HepG2 (cell line): ENCODE results near the gene GFRA1. TPM values are rescaled to one million over a fixed set of nuclear protein-coding genes. Genes with fewer than 3 reads are reported as not detected.

Experiments
- ATAC-seq: fragments of 200-7000 bp; cut with Tn5 transposase; 3 replicates; pipeline ENCODE4 v1.9.1; 2020; ENCODE audit warnings: mild to moderate bottlenecking, moderate library complexity
- BruUV-seq: library from RNA; stranded (reverse); fragments of 400-500 nt; replicated peaks from 2 replicates; lab custom pipeline; 2021; lab: Mats Ljungman, UMichigan
- CTCF ChIA-PET: fragments of 300-600 bp; formaldehyde crosslinking; extraction: SDS; loops from one replicate; lab custom pipeline; 2021; ENCODE audit warnings: low total read pairs, inconsistent platforms, low intra/inter-chr PET ratio; lab: Yijun Ruan, JAX
- POLR2A ChIA-PET: fragments of 350-600 bp; sonication (Branson Sonifier 250); formaldehyde crosslinking; loops from one replicate; lab custom pipeline; 2020; ENCODE audit warnings: antibody characterized with exemption, inconsistent platforms; lab: Yijun Ruan, JAX
- DNase-seq: peaks from one replicate; pipeline ENCODE4 v3.0.0-alpha.2; 2015; ENCODE audit warnings: low spot score
- FAIRE-seq: peaks from 3 replicates; lab custom pipeline; 2011; peaks lifted over from hg19 to GRCh38; lab: Jason Lieb, UNC
- H2AFZ ChIP-seq: one replicate; pipeline ENCODE4 v1.6.1; 2011; ENCODE audit warnings: low read length, inconsistent platforms
- H3K27ac ChIP-seq: fragments of 300-600 bp; 3 replicates; pipeline ENCODE4 v1.8.0; 2011; ENCODE audit warnings: mixed run types, mild to moderate bottlenecking, mixed read lengths, low read length, inconsistent platforms; ENCODE audit not compliant: insufficient read depth; ENCODE audit errors: extremely low read length
- H3K27me3 ChIP-seq, 2 experiments: fragments of 200-600 bp in 1 of 2; 2 replicates in 1 of 2; 3 replicates in 1 of 2; pipeline versions ENCODE4 v1.6.0 to v1.8.0; 2011; ENCODE audit warnings: low read length in 2 of 2, mild to moderate bottlenecking in 2 of 2, moderate library complexity in 2 of 2, inconsistent platforms in 1 of 2; ENCODE audit not compliant: insufficient read depth in 2 of 2, control insufficient read depth in 1 of 2
- H3K36me3 ChIP-seq, 2 experiments: fragments of 200-600 bp in 1 of 2; replicated peaks in 1 of 2; 2 replicates in 1 of 2; 3 replicates in 1 of 2; pipeline versions ENCODE4 v1.5.1 to v1.8.0; 2011; ENCODE audit warnings: low read length in 2 of 2, inconsistent platforms in 1 of 2; ENCODE audit not compliant: insufficient read depth in 2 of 2, control insufficient read depth in 1 of 2
- H3K4me1 ChIP-seq: 2 replicates; pipeline ENCODE4 v1.5.1; 2012; ENCODE audit warnings: low read length, inconsistent platforms; ENCODE audit not compliant: insufficient read depth
- H3K4me2 ChIP-seq: 2 replicates; pipeline ENCODE4 v1.6.0; 2011; ENCODE audit warnings: low read depth, low read length, inconsistent platforms
- H3K4me3 ChIP-seq, 3 experiments: fragments of 200-600 bp in 1 of 3; sonication (generic), shearing (Covaris generic) in 1 of 3; replicated peaks in 1 of 3; 2 replicates each; pipeline ENCODE4 v1.5.1; 2011 to 2016; ENCODE audit warnings: low read length in 3 of 3, inconsistent platforms in 2 of 3, low read depth in 2 of 3, mild to moderate bottlenecking in 2 of 3, control low read depth in 1 of 3, mixed read lengths in 1 of 3; ENCODE audit not compliant: insufficient read depth in 1 of 3
- H3K79me2 ChIP-seq: one replicate; pipeline ENCODE4 v1.6.1; 2011; ENCODE audit warnings: low read length, inconsistent platforms; ENCODE audit not compliant: insufficient read depth
- H3K9ac ChIP-seq: 2 replicates; pipeline ENCODE4 v1.6.0; 2011; ENCODE audit warnings: mild to moderate bottlenecking, low read depth, low read length, inconsistent platforms; ENCODE audit not compliant: insufficient read depth
- H3K9me3 ChIP-seq: 2 replicates; pipeline ENCODE4 v1.5.1; 2012; ENCODE audit warnings: mild to moderate bottlenecking, low read length
- H4K20me1 ChIP-seq: 2 replicates; pipeline ENCODE4 v1.6.0; 2011; ENCODE audit warnings: inconsistent platforms, mild to moderate bottlenecking, low read length, moderate library complexity; ENCODE audit not compliant: insufficient read depth
- PHF20 ChIP-seq: sonication (generic); formaldehyde crosslinking; IDR thresholded peaks from 2 replicates; pipeline ENCODE4 v1.5.0; 2020; ENCODE audit warnings: mild to moderate bottlenecking, missing genetic modification reagents
- SIN3A ChIP-seq: IDR thresholded peaks from 2 replicates; pipeline ENCODE4 v1.6.1; 2011; ENCODE audit warnings: low read depth, mild to moderate bottlenecking, control low read depth, low read length, borderline replicate concordance
- SRSF9 ChIP-seq: fragments of 200-400 bp; formaldehyde crosslinking; IDR thresholded peaks from 2 replicates; pipeline ENCODE4 v1.6.1; 2018; ENCODE audit warnings: borderline replicate concordance, mild to moderate bottlenecking, low read depth, low read length; ENCODE audit not compliant: insufficient read depth, poor library complexity, severe bottlenecking
- TCF7 ChIP-seq: sonication (generic); IDR thresholded peaks from 2 replicates; pipeline ENCODE4 v1.6.1; 2016; ENCODE audit warnings: antibody characterized with exemption, low read depth
- ZBTB7A ChIP-seq: sonication (generic); formaldehyde crosslinking; IDR thresholded peaks from 2 replicates; pipeline ENCODE4 v1.8.0; 2022; ENCODE audit warnings: mild to moderate bottlenecking, missing genetic modification reagents
- ZBTB7B ChIP-seq: sonication (generic); formaldehyde crosslinking; IDR thresholded peaks from 2 replicates; pipeline ENCODE4 v1.4.0; 2020; ENCODE audit warnings: missing genetic modification reagents
- ZNF7 ChIP-seq: IDR thresholded peaks from 2 replicates; pipeline ENCODE4 v1.6.1; 2016; ENCODE audit warnings: missing biosample characterization, missing genetic modification reagents
- WGBS: methylation state at CpG from one replicate; pipeline ENCODE4 v1.1.6; 2017; ENCODE audit warnings: low lambda C conversion rate; 5-methylcytosine and 5-hydroxymethylcytosine counted together
- in situ Hi-C: cut with HindIII; loops from 2 replicates; pipeline ENCODE4 v1.10.0; 2017; ENCODE audit warnings: low pct_unique_long_range_greater_than_20kb; ENCODE audit not compliant: extremely low pct_ligation_motif_present
- intact Hi-C: fragments of 100-400 bp; cut with micrococcal nuclease; formaldehyde crosslinking; loops from one replicate; pipeline ENCODE4 v1.10.0; 2022; ENCODE audit not compliant: unreplicated experiment
- polyA plus RNA-seq, 8 experiments: library from polyadenylated mRNA; depleted of rRNA in 3 of 8; stranded (reverse) in 7 of 8; unstranded in 1 of 8; fragments of >200 nt; fragmentation: Illumina TruSeq in 4 of 8; extraction: Trizol in 4 of 8; gene quantifications; 2 replicates each; pipeline versions ENCODE4 v1.2.1 to v1.2.3, GENCODE V29; 2011 to 2016; ENCODE audit warnings: low read depth in 4 of 8, missing spikeins in 1 of 8, mixed read lengths in 1 of 8; ENCODE audit not compliant: insufficient read depth in 1 of 8
- total RNA-seq, 5 experiments: library from RNA; depleted of rRNA; stranded (reverse); fragments of >200 nt; fragmentation: Illumina TruSeq; extraction: Trizol; gene quantifications; 2 replicates each; pipeline ENCODE4 v1.2.3, GENCODE V29; 2016; ENCODE audit warnings: low read depth in 1 of 5
- TF ChIP-seq, protein P1 (sequence below): IDR thresholded peaks from 2 replicates; pipeline ENCODE4 v1.4.0; 2020; ENCODE audit warnings: mild to moderate bottlenecking, missing genetic modification reagents
- TF ChIP-seq, protein P2 (sequence below): sonication (generic); formaldehyde crosslinking; IDR thresholded peaks from 2 replicates; pipeline ENCODE4 v1.5.0; 2020; ENCODE audit warnings: missing genetic modification reagents
- TF ChIP-seq, protein P3 (sequence below): IDR thresholded peaks from 2 replicates; pipeline ENCODE4 v1.6.1; 2016; ENCODE audit warnings: low read depth
- TF ChIP-seq, protein P4 (sequence below), 2 experiments: sonication (generic) in 1 of 2; formaldehyde crosslinking in 1 of 2; IDR thresholded peaks; 2 replicates each; pipeline versions ENCODE4 v1.6.1 to v1.9.0; 2014 to 2022; ENCODE audit warnings: antibody characterized with exemption in 1 of 2, borderline replicate concordance in 1 of 2, inconsistent platforms in 1 of 2, low read depth in 1 of 2, missing genetic modification reagents in 1 of 2

The GFRA1 gene
- total and polyA plus RNA-seq, 2 of the 13 experiments (the other 11 are each of a cell fraction or from before 2014, with no cell fraction given) = not detected

DNA sequence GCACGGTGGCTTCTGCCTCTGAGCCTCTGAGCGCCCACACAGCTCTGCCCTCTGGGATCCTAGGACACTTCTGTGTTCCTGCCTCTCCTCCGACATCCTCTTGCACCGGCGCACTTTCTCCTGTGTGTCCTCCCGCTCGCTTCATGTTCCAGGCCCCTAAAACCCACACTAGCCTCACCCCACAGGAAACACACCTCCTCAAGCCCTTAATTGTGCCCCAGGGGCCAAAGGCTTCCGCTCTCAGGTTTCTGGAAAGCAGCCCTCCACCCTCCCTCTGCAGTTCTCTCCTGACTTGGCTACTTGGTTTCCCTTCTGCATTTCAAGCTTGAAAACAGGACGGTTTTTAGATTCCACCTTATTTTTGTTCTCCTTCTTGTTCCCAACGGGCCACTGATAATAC lies 7.3 kb downstream of the GFRA1 start:
- FAIRE-seq (no peak), DNase-seq (no peak), ATAC-seq (no peak)
- no peak overlapping the region for H3K4me3 ChIP-seq
- in situ Hi-C loops = no loop called here
- H3K79me2 ChIP-seq = no peaks in the 10 kb centered on the region
- no TSS peak for BruUV-seq
- H3K36me3 ChIP-seq = no peaks in the 10 kb centered on the region
- ChIA-PET CTCF (no interaction called here), POLR2A (no interaction called here)
- intact Hi-C loops = no loop called here
- H4K20me1 ChIP-seq = no peaks in the 10 kb centered on the region
- WGBS = 18% methylated on average over 10 of the region's 10 CpGs
- 0 out of 5 replicates have a peak, but pooled peaks cover 0 to 2% of the 10 kb centered on the region in 2 experiments for H3K27me3 ChIP-seq
- no peak overlapping the region for H2AFZ ChIP-seq
- no peak overlapping the region for H3K9ac ChIP-seq
- TF ChIP-seq, protein P1, sequence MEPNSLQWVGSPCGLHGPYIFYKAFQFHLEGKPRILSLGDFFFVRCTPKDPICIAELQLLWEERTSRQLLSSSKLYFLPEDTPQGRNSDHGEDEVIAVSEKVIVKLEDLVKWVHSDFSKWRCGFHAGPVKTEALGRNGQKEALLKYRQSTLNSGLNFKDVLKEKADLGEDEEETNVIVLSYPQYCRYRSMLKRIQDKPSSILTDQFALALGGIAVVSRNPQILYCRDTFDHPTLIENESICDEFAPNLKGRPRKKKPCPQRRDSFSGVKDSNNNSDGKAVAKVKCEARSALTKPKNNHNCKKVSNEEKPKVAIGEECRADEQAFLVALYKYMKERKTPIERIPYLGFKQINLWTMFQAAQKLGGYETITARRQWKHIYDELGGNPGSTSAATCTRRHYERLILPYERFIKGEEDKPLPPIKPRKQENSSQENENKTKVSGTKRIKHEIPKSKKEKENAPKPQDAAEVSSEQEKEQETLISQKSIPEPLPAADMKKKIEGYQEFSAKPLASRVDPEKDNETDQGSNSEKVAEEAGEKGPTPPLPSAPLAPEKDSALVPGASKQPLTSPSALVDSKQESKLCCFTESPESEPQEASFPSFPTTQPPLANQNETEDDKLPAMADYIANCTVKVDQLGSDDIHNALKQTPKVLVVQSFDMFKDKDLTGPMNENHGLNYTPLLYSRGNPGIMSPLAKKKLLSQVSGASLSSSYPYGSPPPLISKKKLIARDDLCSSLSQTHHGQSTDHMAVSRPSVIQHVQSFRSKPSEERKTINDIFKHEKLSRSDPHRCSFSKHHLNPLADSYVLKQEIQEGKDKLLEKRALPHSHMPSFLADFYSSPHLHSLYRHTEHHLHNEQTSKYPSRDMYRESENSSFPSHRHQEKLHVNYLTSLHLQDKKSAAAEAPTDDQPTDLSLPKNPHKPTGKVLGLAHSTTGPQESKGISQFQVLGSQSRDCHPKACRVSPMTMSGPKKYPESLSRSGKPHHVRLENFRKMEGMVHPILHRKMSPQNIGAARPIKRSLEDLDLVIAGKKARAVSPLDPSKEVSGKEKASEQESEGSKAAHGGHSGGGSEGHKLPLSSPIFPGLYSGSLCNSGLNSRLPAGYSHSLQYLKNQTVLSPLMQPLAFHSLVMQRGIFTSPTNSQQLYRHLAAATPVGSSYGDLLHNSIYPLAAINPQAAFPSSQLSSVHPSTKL = no peak
- TF ChIP-seq, protein P2, sequence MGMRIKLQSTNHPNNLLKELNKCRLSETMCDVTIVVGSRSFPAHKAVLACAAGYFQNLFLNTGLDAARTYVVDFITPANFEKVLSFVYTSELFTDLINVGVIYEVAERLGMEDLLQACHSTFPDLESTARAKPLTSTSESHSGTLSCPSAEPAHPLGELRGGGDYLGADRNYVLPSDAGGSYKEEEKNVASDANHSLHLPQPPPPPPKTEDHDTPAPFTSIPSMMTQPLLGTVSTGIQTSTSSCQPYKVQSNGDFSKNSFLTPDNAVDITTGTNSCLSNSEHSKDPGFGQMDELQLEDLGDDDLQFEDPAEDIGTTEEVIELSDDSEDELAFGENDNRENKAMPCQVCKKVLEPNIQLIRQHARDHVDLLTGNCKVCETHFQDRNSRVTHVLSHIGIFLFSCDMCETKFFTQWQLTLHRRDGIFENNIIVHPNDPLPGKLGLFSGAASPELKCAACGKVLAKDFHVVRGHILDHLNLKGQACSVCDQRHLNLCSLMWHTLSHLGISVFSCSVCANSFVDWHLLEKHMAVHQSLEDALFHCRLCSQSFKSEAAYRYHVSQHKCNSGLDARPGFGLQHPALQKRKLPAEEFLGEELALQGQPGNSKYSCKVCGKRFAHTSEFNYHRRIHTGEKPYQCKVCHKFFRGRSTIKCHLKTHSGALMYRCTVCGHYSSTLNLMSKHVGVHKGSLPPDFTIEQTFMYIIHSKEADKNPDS (CRISPR knock-in tag) = no peak
- TF ChIP-seq SIN3A (no peak), PHF20 (CRISPR knock-in tag) (no peak), ZBTB7B (no peak), ZBTB7A (CRISPR knock-in tag) (no peak), ZNF7 (no peak), SRSF9 (no peak), TCF7 (no peak)
- TF ChIP-seq, protein P3, sequence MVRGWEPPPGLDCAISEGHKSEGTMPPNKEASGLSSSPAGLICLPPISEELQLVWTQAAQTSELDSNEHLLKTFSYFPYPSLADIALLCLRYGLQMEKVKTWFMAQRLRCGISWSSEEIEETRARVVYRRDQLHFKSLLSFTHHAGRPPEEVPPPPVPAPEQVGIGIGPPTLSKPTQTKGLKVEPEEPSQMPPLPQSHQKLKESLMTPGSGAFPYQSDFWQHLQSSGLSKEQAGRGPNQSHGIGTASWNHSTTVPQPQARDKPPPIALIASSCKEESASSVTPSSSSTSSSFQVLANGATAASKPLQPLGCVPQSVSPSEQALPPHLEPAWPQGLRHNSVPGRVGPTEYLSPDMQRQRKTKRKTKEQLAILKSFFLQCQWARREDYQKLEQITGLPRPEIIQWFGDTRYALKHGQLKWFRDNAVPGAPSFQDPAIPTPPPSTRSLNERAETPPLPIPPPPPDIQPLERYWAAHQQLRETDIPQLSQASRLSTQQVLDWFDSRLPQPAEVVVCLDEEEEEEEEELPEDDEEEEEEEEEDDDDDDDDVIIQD = no peak
- TF ChIP-seq, protein P4, sequence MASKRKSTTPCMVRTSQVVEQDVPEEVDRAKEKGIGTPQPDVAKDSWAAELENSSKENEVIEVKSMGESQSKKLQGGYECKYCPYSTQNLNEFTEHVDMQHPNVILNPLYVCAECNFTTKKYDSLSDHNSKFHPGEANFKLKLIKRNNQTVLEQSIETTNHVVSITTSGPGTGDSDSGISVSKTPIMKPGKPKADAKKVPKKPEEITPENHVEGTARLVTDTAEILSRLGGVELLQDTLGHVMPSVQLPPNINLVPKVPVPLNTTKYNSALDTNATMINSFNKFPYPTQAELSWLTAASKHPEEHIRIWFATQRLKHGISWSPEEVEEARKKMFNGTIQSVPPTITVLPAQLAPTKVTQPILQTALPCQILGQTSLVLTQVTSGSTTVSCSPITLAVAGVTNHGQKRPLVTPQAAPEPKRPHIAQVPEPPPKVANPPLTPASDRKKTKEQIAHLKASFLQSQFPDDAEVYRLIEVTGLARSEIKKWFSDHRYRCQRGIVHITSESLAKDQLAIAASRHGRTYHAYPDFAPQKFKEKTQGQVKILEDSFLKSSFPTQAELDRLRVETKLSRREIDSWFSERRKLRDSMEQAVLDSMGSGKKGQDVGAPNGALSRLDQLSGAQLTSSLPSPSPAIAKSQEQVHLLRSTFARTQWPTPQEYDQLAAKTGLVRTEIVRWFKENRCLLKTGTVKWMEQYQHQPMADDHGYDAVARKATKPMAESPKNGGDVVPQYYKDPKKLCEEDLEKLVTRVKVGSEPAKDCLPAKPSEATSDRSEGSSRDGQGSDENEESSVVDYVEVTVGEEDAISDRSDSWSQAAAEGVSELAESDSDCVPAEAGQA (IDR thresholded peaks at IDR 0.05; ENCODE audit: low read depth) = no peak
- TF ChIP-seq, protein P4 (CRISPR knock-in tag; IDR thresholded peaks at IDR 0.05; ENCODE audit: borderline replicate concordance) = no peak
- H3K9me3 ChIP-seq = no peaks in the 10 kb centered on the region
- no peaks in the 10 kb centered on the region for H3K4me1 ChIP-seq
- no peak overlapping the region for H3K4me2 ChIP-seq
- no peak overlapping the region for H3K27ac ChIP-seq
